GM18507 (cell line): Measurements from ENCODE around the gene CFAP74.

ENCODE experiments used
- DNase-seq: peaks from one replicate; pipeline ENCODE4 v3.0.0; 2011; ENCODE audit warnings: low read depth; ENCODE audit not compliant: insufficient read length; ENCODE audit errors: extremely low spot score
- FAIRE-seq: peaks from 2 replicates; lab custom pipeline; 2011; peaks lifted over from hg19 to GRCh38; lab: Jason Lieb, UNC

Gene CFAP74, protein sequence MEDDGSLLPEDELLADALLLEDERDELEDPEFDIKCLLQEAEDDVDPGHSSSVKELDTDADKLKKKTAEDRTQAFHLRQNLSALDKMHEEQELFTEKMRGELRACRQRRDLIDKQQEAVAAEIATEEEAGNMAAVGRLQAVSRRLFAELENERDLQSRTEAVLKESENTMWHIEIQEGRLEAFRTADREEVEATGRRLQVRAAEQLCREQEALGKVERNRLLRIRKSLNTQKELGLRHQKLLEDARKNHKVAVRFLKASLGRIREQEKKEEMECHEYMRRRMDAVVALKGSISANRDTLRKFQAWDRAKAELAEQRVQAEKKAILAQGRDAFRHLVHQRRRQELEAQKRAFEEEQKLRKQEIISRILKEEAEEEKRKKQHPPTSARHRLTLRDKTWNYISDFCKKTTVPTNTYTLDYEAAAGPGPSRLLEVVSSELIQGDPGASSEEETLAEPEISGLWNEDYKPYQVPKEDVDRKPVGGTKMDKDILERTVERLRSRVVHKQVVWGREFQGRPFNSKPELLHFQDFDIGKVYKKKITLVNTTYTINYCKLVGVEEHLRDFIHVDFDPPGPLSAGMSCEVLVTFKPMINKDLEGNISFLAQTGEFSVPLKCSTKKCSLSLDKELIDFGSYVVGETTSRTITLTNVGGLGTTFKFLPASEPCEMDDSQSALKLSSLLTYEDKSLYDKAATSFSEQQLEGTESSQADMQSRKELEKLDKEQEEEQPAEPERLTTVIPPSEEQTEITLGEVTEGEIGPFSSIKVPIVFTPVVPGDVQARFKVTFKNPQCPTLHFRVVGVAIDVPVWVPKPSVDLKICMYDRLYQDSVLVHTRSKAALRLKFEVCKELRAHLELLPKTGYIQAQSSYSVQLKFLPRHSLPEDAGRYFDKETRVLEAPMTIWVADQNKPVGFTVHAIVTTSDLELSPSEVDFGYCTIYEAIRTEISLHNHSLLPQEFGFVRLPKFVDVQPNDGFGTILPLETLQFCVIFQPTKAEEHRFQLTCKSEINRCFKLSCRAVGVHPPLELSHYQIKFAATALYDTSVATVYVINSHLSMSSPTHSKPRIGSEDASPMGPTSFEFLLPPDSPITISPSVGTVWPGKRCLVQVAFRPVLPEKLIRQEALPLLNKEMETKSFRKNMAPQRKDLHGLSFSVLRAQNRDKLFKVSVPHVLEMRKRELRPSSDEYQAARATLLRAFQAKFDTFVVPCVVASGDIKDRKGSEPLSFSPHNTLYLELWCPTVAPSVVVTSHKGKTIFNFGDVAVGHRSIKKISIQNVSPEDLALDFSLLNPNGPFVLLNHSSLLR (N-terminal part only)

DNA sequence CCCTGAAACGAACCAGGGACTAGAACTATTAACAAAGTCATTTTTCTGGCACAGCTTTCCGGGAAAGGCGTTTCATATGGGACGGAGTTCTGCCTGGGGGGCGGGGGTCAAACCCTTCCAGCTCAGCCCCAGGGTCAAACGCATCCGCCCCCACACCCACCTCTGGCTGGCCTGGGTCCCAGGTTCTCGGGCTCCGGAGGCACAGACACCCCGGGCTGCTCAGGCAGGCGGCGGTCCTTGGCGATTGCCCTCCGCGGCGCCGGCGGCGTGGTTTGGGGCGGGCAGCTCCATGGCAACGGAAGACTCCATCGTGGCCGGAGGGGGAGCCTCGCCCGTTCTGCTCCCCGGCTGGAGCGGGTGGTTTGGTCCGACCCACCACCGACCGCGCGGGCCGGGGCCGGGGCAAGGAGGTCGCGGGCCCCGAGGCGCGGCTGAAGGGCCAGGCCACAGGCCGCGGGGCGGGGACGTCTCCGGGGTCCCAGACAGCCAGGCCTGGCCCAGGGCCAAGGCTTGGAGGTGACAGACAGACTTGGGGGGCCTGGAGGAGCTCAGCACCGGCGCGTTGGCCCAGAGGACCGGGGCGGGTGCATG is at the start of gene CFAP74:
Gene CFAP74, minus strand, starts transcription at position 246 of the 591 bp plus-strand sequence. CDS start 12,830 bp downstream, outside the sequence.
- DNase-seq, result no peak
- FAIRE-seq, result no peak

DNA sequence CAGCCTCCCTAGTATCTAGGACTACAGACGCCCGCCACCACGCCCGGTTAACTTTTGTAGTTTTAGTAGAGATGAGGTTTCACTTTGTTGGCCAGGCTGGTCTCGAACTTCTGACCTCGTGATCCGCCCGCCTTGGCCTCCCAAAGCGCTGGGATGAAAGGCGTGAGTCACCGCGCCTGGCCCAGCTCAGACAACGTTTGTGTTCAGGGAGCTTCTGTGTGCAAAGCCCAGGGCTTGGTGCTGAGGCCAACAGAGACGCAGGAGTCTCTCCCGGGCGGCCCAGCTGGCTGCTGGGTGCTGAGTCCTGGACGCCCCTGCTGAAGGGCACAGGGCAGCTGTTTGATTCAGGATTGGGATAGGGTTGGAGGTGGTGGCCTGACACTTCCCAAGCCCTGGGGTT is 49.6 kb upstream of the CFAP74 start:
- FAIRE-seq, result no peak
- DNase-seq, result no peak

DNA sequence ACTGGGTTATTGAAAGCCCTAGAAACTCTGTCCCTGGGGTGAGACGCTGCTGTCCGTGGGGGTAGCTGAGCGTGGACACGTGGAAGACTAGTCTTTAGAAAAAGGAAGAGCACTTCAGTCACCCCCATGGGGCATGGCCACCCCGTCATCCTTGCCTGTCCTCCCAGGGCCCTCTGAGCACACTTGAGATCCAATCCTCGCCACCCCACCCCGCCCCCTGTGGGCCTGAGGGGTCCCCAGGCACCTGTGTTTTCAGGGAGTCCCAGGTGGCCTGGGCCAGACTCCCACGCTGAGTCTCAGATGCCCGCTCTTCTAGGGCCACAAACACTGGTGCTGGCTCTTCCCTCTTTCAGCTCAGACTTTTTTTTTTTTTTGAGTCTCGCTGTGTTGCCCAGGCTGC is 49.2 kb upstream of the CFAP74 start:
- no peak for DNase-seq
- FAIRE-seq, result no peak

DNA sequence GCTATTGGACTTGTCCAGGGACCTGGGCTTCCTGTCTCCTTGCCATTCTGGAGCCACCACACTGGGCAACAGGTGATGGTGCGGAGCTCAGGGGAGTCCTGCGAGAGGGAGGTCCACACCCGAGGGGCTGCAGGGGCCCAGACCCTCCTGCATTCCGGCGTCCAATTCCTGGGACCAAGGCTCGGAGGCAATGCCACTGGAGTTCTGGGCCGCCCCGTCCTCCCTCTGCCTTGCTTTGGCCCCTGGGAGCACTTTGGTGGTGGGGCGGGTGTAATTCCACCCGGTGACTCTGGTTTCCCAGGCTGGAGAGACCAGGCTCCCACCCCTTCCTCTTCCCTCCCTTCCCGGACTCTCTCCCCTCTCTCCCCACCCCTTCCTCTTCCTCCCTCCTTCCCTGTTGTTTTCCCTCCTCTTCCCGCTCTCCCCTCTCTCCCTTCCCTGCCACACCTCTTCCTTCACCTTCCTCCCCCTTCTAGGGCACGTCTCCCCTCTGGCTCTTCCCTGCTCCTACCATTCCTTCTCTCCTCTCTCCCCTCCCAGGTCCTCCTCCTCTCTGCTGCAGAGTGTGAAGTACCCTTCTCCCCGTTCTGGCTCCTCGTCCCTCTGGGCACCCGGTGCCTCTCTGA is 48.6 kb upstream of the CFAP74 start:
- DNase-seq, result no peak
- FAIRE-seq, result no peak

DNA sequence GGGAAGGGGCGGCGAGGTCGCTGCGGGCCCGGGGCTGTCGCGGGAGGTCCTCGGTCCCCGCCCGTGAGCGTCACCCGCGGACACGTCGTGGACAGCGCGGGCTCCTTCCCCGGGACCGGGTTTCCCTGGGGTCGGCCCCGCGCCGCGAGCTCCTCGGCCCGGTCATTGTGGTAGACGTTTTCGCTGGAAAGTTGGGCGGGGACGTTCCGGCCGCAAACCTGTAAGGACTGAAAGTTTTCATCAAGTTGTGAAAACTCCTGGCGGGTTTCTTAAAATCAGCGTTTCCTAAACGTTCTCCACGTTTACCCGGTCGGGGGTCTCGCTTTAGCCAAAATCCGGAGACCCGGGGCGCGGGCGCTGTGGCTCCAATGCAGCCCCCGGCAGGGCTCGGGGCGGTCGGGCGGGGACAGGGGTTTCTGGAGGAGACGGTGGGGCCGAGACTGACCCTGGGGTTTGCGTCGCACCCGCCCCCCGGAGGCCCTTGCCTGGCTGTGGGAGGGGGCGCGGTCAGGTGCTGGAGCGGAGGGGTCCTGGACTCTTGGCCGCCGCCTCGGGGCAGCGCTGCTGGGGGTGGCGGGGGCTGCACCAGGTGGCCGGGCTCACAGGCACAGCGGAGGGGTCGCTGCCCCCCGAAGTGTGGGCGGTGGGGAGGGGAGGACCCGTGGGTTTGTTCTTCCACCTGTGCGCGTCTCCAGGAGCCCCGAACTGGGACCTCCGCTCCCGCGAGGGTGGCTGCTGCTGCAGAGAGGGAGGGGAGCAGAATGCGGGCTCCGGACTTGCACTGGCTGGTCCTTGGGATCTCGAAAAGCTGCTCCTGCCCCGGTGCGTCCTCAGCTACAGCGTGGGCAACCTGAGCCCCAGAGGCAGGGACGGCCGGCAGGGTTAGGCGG is 47.5 kb upstream of the CFAP74 start:
- DNase-seq, result no peak
- FAIRE-seq, result no peak

DNA sequence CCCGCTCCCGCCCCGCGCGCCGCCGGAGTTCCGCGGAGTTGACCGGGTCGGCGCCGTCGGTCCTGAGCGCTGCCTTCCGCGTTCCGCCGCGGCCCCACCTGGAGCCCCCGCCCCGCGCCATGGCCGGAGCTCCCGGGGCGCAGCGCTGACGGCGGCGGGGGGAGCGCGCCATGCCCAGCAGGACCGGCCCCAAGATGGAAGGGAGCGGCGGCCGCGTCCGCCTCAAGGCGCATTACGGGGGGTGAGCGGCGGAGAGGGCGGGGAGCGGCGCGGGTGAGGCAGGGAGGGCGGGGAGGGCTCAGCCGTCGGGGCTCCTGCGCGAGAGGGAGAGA is 46.8 kb upstream of the CFAP74 start:
- no peak for DNase-seq
- no peak for FAIRE-seq

DNA sequence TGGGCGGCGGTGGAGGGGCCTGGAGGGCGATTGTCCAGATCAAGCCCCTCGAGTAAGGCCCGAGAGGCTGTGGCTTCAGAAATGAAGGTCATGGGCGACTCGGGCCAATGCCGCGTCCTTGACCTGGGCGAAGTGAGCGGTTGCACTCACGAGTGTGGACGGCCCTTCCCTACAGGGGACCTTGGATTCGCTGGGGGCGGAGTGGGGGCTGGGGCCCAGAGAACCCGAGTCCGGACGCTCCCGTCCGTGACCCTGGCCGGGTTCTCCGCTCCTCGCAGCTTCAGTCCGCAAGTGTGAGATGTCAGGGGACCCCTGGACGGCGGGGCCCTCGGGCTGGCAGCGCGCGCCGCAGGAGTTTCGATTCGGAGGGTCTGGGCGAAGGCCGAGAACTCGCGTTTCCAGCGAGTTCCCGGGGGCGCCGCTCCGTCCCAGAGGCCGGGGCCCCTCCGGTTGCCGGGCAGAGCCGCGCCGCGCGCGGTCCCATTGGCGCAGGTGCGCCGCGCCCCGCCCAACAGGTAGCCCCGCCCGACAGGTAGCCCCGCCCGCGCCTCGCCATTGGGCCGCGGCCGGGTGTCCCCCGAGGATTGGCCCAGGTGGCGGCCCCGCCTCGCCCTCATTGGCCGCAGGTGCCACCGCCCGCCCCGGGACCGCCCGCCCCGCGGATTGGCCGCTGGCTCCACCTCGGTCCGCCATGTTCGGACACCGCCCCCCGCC is 46.3 kb upstream of the CFAP74 start, which contains the start of gene PRKCZ:
Gene PRKCZ, plus strand, starts transcription at position 694 of the 714 bp plus-strand sequence. CDS start 220 bp downstream, outside the sequence.
- DNase-seq (peak; percentile 59), FAIRE-seq (no peak)

DNA sequence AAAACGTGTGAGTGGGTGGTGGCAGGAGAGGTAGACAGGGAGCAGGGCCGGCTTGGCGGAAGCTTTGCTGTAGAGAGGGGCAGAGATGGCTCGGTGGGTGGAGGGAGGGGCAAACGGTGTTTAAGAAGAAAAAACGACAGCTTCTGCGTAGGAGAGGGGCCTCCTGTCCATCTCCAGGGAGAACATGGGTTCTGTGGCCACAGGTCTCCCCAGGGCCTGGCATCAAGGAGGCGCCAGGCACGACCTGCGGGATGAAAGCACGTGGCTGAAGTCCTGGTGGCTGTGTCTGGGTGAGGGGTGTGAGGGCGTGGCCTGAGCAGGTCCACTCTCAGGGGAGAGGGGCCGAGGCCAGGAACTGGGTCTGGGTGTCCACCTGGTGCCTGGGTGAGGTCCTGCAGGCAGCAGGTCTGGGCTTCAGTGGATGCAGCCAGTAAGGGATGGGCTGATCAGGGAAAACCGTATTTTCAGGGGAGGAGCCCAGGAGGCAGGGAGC is 45.7 kb upstream of the CFAP74 start:
- DNase-seq (no peak), FAIRE-seq (no peak)

DNA sequence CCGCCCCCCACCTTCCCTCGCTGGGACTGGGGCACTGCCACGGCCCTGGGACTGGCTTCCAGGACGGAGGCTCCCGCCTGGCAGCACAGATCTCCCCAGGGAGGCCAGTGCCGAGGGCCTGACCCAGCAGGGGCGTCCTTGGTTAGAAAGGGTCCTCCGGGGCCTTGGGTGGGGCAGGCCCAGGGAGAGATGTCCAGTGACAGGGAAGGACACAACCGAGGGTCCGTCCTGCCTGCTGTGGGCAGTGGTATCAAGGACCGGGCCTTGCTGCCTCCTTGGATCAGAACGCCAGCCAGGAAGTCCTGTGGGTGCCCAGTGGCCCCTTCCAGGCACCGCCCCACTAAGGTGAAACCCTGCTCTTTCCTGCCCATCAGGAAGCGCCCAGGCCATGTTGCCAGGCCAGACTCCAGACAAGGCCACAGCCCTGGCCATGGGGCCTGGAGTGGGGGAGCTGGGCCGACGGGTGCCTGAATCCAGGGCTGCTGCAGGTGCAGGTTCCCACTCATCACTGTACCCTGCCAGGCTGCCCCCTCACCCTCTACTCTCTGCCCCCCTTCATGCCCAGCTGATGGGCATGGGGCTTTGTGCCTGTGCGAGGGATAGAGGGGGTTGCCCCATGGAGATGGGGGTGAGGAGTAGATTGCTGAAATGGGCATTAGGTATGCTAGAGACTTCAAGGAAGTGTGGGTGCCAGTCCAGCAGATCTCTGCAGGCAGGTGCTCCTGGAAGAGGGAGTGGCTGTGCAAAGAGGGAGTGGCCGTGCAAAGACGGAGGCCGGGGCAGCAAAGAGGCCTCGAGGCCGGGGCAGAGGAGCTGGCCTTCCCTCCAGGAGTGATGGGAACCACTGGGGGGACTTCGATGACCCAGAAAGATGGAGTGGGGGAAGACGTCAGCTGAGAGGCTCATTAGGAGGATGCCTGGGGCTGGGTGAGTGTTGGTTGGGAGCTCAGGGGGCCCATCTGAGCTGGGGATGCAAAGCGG is 44.5 kb upstream of the CFAP74 start:
- no peak for FAIRE-seq
- no peak for DNase-seq

DNA sequence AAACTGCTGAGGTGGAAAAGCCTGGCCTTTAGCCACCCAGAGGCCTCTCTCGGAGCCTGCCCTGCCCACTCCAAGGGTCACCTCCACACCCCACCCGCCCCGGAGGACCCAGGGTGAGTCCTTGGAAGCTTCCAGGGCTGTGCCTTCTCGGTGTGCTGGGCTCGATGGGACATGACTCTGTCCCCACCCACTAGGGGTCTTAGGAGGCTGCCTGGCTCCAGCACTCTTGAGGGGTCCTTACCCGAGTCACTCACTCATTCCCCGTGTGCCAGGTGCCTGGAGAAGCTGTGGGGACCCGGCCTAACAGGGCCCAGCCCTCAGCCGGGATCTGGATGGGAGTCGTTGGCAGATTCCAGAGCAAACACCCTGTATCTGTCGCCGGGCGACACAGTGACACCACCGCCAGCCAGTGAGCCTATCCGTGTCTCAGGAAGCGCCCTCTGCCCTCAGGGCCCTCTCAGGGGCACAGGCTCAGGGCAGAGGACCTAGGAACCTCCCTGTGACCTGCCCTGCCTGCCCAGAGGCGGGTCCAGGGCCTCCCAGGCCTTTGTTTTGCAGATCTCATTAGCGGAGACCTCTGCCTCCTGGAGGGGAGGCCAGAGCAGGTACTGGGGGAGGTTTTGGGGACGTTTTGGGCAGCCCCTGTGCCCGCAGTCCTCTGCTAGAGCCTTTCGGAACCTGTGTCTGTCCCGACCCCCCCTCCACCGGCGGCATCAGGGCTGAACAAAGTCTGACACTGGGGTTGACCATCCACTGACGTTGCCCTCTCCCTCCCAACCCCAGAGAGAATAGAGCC is 43.6 kb upstream of the CFAP74 start:
- FAIRE-seq, result no peak
- no peak for DNase-seq

DNA sequence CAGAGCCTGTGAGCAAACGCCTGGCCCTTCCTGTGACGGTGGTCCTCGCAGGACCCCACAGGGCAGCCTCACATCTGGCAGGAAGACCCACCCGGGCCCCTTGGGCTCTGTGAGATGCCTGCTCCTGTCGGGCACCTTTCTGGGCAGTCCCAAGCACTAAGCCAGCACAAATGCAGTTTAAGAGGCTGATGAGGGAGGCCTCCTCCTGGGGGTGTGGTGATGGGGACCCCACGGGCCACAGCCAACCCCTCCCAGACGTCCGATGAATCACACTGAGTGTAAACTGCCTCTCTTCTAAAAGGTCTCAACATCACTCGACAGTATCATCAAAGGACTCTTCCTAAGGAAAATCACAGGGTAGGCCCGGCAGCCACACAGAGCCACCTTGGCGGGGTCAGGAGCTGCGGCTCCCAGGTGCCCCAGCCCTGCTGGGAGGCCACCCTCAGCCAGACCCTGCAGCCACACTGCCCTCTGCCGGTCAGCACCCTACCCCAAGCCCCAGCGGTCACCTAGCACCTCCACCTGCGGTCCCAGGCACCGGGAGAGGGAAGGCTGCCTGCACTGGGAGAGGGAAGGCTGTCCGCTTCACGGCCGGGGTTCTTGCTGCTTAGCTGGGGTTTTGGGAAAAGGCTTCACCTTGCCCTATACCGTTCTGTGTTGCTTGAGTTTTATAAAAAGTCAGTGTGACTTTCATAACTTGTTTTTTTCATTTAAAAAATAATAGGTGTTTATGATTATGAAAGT is 42.8 kb upstream of the CFAP74 start:
- FAIRE-seq (peak; percentile 38), DNase-seq (no peak)

DNA sequence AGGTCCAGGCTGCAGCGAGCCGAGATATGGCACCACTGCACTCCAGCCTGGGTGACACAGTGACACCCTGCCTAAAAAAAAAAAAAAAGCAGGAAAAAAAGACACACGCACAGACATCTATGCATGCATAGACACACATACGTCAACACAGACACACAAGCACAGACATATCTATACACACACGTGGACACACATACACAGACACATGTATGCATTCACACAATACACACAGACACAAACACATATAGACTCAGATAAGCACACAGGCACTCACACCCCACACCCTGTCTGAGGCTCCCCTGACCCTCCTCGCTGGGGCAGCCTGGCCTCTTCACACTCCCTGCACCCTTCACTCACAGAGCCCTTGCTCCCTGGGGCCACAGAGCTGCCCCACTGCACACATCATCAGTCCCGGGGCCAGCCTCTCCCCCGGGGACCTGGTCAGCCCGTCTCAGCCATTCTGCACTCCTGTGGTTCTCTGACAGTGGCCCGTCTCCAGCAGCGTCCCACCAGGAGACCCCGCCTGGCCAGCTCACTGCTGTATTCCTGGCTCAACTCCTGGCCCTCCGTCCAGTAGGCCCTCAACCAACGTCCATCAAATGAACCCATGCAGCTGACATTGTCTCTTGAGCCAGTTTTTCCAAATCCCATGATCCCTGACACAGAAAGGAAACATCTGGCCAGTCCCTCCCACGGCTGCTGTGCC is 42.0 kb upstream of the CFAP74 start:
- FAIRE-seq (no peak), DNase-seq (no peak)

DNA sequence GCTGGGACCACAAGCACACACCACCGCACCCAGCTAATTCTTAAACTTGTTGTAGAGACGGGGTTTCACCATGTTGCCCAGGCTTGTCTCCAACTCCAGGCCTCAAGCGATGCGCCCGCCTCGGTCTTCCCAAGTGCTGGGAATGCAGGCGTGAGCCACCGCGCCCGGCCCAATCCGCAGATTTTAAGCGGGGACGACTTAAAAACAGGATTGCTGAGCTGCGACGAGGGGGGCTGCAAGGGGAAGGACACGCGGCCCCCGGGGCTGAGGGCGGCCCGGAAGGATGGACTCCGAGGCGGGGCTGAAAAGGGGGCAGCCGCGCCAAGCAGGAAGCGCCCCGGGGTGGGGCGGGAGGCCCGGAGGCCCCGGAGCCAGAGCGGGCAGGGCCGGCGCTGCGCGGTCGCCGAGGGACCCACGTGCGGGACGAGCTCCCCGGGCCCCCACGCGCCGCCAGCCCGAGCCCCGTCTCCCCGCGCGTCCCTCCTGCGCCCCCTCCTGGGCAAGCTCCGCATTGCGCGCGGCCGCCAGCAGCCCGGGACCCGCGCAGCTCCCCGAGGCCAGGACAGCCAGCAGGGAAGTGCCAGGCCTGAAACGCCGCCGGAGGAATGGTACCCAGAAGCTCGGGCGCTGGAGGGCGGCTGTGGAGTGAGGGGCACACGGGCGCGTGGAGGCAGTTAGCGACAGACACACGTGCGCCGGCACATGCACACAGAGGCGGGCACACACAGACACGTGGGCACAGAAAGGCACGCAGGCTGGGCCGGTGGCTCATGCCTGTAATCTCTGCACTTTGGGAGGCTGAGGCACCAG is 41.1 kb upstream of the CFAP74 start:
- FAIRE-seq (no peak), DNase-seq (peak; percentile 39)
